H1 (cell line): Measurements from ENCODE around the gene MRPS14. TPM values are rescaled to one million over a fixed set of nuclear protein-coding genes. Genes with fewer than 3 reads are reported as not detected.

Source experiments
- CTCF ChIA-PET: fragments of 300-600 bp; sonication (Branson Sonifier 250); formaldehyde crosslinking; loops from one replicate; lab custom pipeline; 2021; ENCODE audit not compliant: partially characterized antibody; lab: Charles Lee
- POLR2A ChIA-PET: fragments of 300-600 bp; sonication (Branson Sonifier 250); formaldehyde crosslinking; loops from one replicate; lab custom pipeline; 2021; ENCODE audit warnings: inconsistent platforms; ENCODE audit not compliant: partially characterized antibody; lab: Charles Lee
- DNase-seq, 2 experiments: peaks; one replicate each; pipeline versions ENCODE4 v3.0.0 to v3.0.0-alpha.2; 2010 to 2022; ENCODE audit warnings: low spot score in 2 of 2, low read depth in 1 of 2, mixed read lengths in 1 of 2
- FAIRE-seq: peaks from 2 replicates; lab custom pipeline; 2011; peaks lifted over from hg19 to GRCh38; lab: Jason Lieb, UNC
- H2AFZ ChIP-seq: 2 replicates; pipeline ENCODE4 v1.8.1; 2012; ENCODE audit warnings: low read length, inconsistent platforms
- H2AK5ac ChIP-seq: 2 replicates; pipeline ENCODE4 v1.6.1; 2013; ENCODE audit warnings: low read depth, low read length
- H2BK120ac ChIP-seq: replicated peaks from 2 replicates; pipeline ENCODE3; 2013; ENCODE audit warnings: low read depth, low read length, inconsistent platforms
- H2BK12ac ChIP-seq: 2 replicates; pipeline ENCODE4 v1.6.1; 2013; ENCODE audit warnings: low read depth, low read length
- H2BK15ac ChIP-seq: 2 replicates; pipeline ENCODE4 v1.6.1; 2013; ENCODE audit warnings: low read length
- H2BK20ac ChIP-seq: 2 replicates; pipeline ENCODE4 v1.6.1; 2013; ENCODE audit warnings: low read length
- H2BK5ac ChIP-seq: 2 replicates; pipeline ENCODE4 v1.6.1; 2013; ENCODE audit warnings: low read depth, low read length
- H3K14ac ChIP-seq: 2 replicates; pipeline ENCODE4 v1.6.1; 2013; ENCODE audit warnings: inconsistent platforms; ENCODE audit not compliant: insufficient read length
- H3K18ac ChIP-seq: 2 replicates; pipeline ENCODE4 v1.6.1; 2013; ENCODE audit warnings: low read length; ENCODE audit errors: extremely low read depth
- H3K23ac ChIP-seq: 2 replicates; pipeline ENCODE4 v1.6.1; 2013; ENCODE audit warnings: inconsistent platforms; ENCODE audit not compliant: insufficient read length
- H3K23me2 ChIP-seq: 2 replicates; pipeline ENCODE4 v1.6.1; 2013; ENCODE audit warnings: low read depth, low read length
- H3K27ac ChIP-seq: 2 replicates; pipeline ENCODE4 v1.6.1; 2011; ENCODE audit warnings: low read depth, low read length, inconsistent platforms
- H3K27me3 ChIP-seq, 4 experiments: replicated peaks in 1 of 4; 1 replicate in 1 of 4; 2 replicates in 3 of 4; pipeline versions ENCODE4 v1.6.1 to v1.8.1; 2011 to 2013; ENCODE audit warnings: low read length in 3 of 4, mild to moderate bottlenecking in 3 of 4, inconsistent platforms in 2 of 4, mixed read lengths in 2 of 4, moderate library complexity in 1 of 4; ENCODE audit not compliant: control insufficient read depth in 3 of 4, insufficient read depth in 3 of 4; ENCODE audit errors: extremely low read depth in 1 of 4
- H3K36me3 ChIP-seq, 4 experiments: 2 replicates each; pipeline versions ENCODE4 v1.6.1 to v1.8.1; 2011 to 2013; ENCODE audit warnings: mild to moderate bottlenecking in 4 of 4, low read length in 3 of 4, moderate library complexity in 2 of 4, control low read depth in 1 of 4, inconsistent platforms in 1 of 4; ENCODE audit not compliant: insufficient read depth in 4 of 4, control insufficient read depth in 2 of 4
- H3K4ac ChIP-seq: replicated peaks from 2 replicates; pipeline ENCODE3; 2013; ENCODE audit warnings: low read length, low read depth, mixed read lengths, inconsistent platforms; ENCODE audit not compliant: insufficient read length
- H3K4me1 ChIP-seq, 4 experiments: replicated peaks in 1 of 4; 1 replicate in 1 of 4; 2 replicates in 3 of 4; pipeline versions ENCODE4 v1.6.1 to v1.8.1; 2011 to 2013; ENCODE audit warnings: low read length in 3 of 4, inconsistent platforms in 2 of 4, mixed read lengths in 1 of 4; ENCODE audit not compliant: insufficient read depth in 4 of 4, control insufficient read depth in 3 of 4
- H3K4me2 ChIP-seq, 2 experiments: 2 replicates each; pipeline versions ENCODE4 v1.6.1 to v1.8.1; 2011 to 2013; ENCODE audit warnings: low read depth in 2 of 2, low read length in 2 of 2, control low read depth in 1 of 2, inconsistent platforms in 1 of 2, mild to moderate bottlenecking in 1 of 2; ENCODE audit not compliant: insufficient read depth in 1 of 2
- H3K4me3 ChIP-seq, 4 experiments: fragments of 200-600, 300-600 bp in 1 of 4; sonication (generic), shearing (Covaris generic), sonication (Bioruptor Twin) in 1 of 4; 2 replicates each; pipeline versions ENCODE4 v1.5.1 to v1.8.1; 2011 to 2016; ENCODE audit warnings: low read length in 4 of 4, low read depth in 3 of 4, control low read depth in 2 of 4, inconsistent platforms in 2 of 4, mild to moderate bottlenecking in 2 of 4, mixed read lengths in 1 of 4, moderate library complexity in 1 of 4; ENCODE audit not compliant: insufficient read depth in 2 of 4; ENCODE audit errors: extremely low read depth in 1 of 4
- H3K56ac ChIP-seq: replicated peaks from 2 replicates; pipeline ENCODE3; 2013; ENCODE audit warnings: low read depth, mild to moderate bottlenecking, mixed read lengths, low read length, inconsistent platforms; ENCODE audit not compliant: insufficient read length
- H3K79me1 ChIP-seq: 2 replicates; pipeline ENCODE4 v1.6.1; 2013; ENCODE audit warnings: low read depth, low read length, control low read depth
- H3K79me2 ChIP-seq, 2 experiments: 2 replicates each; pipeline versions ENCODE4 v1.6.1 to v1.8.1; 2012 to 2013; ENCODE audit warnings: low read length in 2 of 2, mild to moderate bottlenecking in 2 of 2, inconsistent platforms in 1 of 2; ENCODE audit not compliant: insufficient read depth in 2 of 2, control insufficient read depth in 1 of 2
- H3K9ac ChIP-seq, 4 experiments: replicated peaks in 1 of 4; 1 replicate in 1 of 4; 2 replicates in 3 of 4; pipeline versions ENCODE4 v1.6.1 to v1.8.1; 2011 to 2013; ENCODE audit warnings: low read depth in 3 of 4, low read length in 3 of 4, control low read depth in 2 of 4, mild to moderate bottlenecking in 2 of 4, moderate library complexity in 2 of 4, inconsistent platforms in 1 of 4; ENCODE audit errors: extremely low read depth in 1 of 4
- H3K9me3 ChIP-seq, 2 experiments: 2 replicates each; pipeline versions ENCODE4 v1.6.1 to v1.8.1; 2012 to 2013; ENCODE audit warnings: mild to moderate bottlenecking in 2 of 2, moderate library complexity in 2 of 2, control low read depth in 1 of 2, inconsistent platforms in 1 of 2, low read depth in 1 of 2, low read length in 1 of 2, mixed read lengths in 1 of 2; ENCODE audit not compliant: insufficient read depth in 2 of 2
- H4K20me1 ChIP-seq, 2 experiments: replicated peaks in 1 of 2; 2 replicates each; pipeline versions ENCODE3 to v1.8.1; 2011 to 2013; ENCODE audit warnings: inconsistent platforms in 2 of 2, low read length in 2 of 2, mild to moderate bottlenecking in 1 of 2; ENCODE audit not compliant: insufficient read depth in 2 of 2, control insufficient read depth in 1 of 2
- H4K5ac ChIP-seq: 2 replicates; pipeline ENCODE4 v1.6.1; 2013; ENCODE audit warnings: low read length, low read depth, mixed read lengths, inconsistent platforms; ENCODE audit not compliant: insufficient read length
- H4K8ac ChIP-seq: 2 replicates; pipeline ENCODE4 v1.8.0; 2013; ENCODE audit warnings: mild to moderate bottlenecking, moderate library complexity, low read length, inconsistent platforms; ENCODE audit not compliant: insufficient read depth; ENCODE audit errors: extremely low read depth
- H4K91ac ChIP-seq: replicated peaks from 2 replicates; pipeline ENCODE3; 2013; ENCODE audit warnings: low read length, mixed read lengths, inconsistent platforms; ENCODE audit not compliant: insufficient read length
- CEBPB ChIP-seq: IDR thresholded peaks from 2 replicates; pipeline ENCODE4 v1.6.1; 2012; ENCODE audit warnings: low read depth, low read length
- EP300 ChIP-seq, 2 experiments: IDR thresholded peaks; 1 replicate in 1 of 2; 2 replicates in 1 of 2; pipeline ENCODE4 v1.6.1; 2011 to 2012; ENCODE audit warnings: low read depth in 2 of 2, low read length in 2 of 2, mild to moderate bottlenecking in 2 of 2, borderline replicate concordance in 1 of 2, inconsistent platforms in 1 of 2, moderate library complexity in 1 of 2
- FOSL1 ChIP-seq: IDR thresholded peaks from 2 replicates; pipeline ENCODE4 v1.6.1; 2011; ENCODE audit warnings: mild to moderate bottlenecking, low read depth, low read length, moderate library complexity; ENCODE audit not compliant: insufficient read depth
- GTF2F1 ChIP-seq: IDR thresholded peaks from 2 replicates; pipeline ENCODE4 v1.6.1; 2012; ENCODE audit warnings: low read depth, low read length, improper control_type of control experiment, borderline replicate concordance
- HDAC6 ChIP-seq: IDR thresholded peaks from one replicate; pipeline ENCODE4 v1.7.1; 2012; ENCODE audit warnings: low read depth, mild to moderate bottlenecking, inconsistent platforms, low read length, moderate library complexity
- KDM1A ChIP-seq: fragments of 200-600, 300-600 bp; sonication (generic); IDR thresholded peaks from 2 replicates; pipeline ENCODE4 v1.7.1; 2016; ENCODE audit warnings: mild to moderate bottlenecking, low read length, borderline replicate concordance
- NANOG ChIP-seq: IDR thresholded peaks from 2 replicates; pipeline ENCODE4 v1.6.1; 2011; ENCODE audit warnings: low read length, low read depth, mild to moderate bottlenecking, inconsistent platforms; ENCODE audit not compliant: insufficient read depth, poor library complexity, severe bottlenecking
- POLR2A ChIP-seq, 2 experiments: IDR thresholded peaks; 1 replicate in 1 of 2; 2 replicates in 1 of 2; pipeline ENCODE4 v1.6.1; 2011; ENCODE audit warnings: low read depth in 2 of 2, low read length in 2 of 2, mild to moderate bottlenecking in 2 of 2; ENCODE audit errors: control extremely low read depth in 1 of 2
- POU5F1 ChIP-seq: IDR thresholded peaks from 2 replicates; pipeline ENCODE4 v1.6.1; 2011; ENCODE audit warnings: low read depth, mild to moderate bottlenecking, low read length, moderate library complexity
- RAD21 ChIP-seq, 2 experiments: IDR thresholded peaks in 1 of 2; conservative IDR thresholded peaks in 1 of 2; 2 replicates each; pipeline ENCODE4 v1.6.1; 2011; ENCODE audit warnings: low read depth in 2 of 2, low read length in 2 of 2, improper control_type of control experiment in 1 of 2, inconsistent platforms in 1 of 2, mild to moderate bottlenecking in 1 of 2, moderate library complexity in 1 of 2
- RBBP5 ChIP-seq: IDR thresholded peaks from 2 replicates; pipeline ENCODE4 v1.7.1; 2012; ENCODE audit warnings: low read depth, mild to moderate bottlenecking, inconsistent platforms, low read length, moderate library complexity, borderline replicate concordance
- RXRA ChIP-seq: IDR thresholded peaks from 2 replicates; pipeline ENCODE4 v1.6.1; 2011; ENCODE audit warnings: low read depth, mild to moderate bottlenecking, low read length, moderate library complexity; ENCODE audit not compliant: insufficient read depth
- SIN3A ChIP-seq, 2 experiments: IDR thresholded peaks in 1 of 2; conservative IDR thresholded peaks in 1 of 2; 2 replicates each; pipeline ENCODE4 v1.6.1; 2011 to 2012; ENCODE audit warnings: low read length in 2 of 2, improper control_type of control experiment in 1 of 2, low read depth in 1 of 2, mild to moderate bottlenecking in 1 of 2
- WGBS, 2 experiments: shearing (Covaris generic) in 1 of 2; methylation state at CpG; one replicate each; pipeline versions ENCODE4 v1.1.6 to v1.1.7; 2013 to 2015; ENCODE audit warnings: low lambda C conversion rate in 2 of 2, mixed read lengths in 2 of 2, inconsistent platforms in 1 of 2, low coverage in 1 of 2, missing lambda C conversion rate in 1 of 2; ENCODE audit not compliant: insufficient replicate concordance in 2 of 2, insufficient coverage in 1 of 2, insufficient read length in 1 of 2; ENCODE audit errors: extremely low coverage in 1 of 2, missing lambda C conversion rate in 1 of 2; 5-methylcytosine and 5-hydroxymethylcytosine counted together
- polyA plus RNA-seq, 7 experiments: library from polyadenylated mRNA; depleted of rRNA in 3 of 7; stranded (reverse) in 5 of 7; unstranded in 2 of 7; fragments of >200 nt in 5 of 7; fragments of 200-250 nt in 2 of 7; gene quantifications; 1 replicate in 5 of 7; 2 replicates in 1 of 7; 4 replicates in 1 of 7; pipeline versions ENCODE4 v1.2.1 to v1.2.3, GENCODE V29; 2011 to 2013; ENCODE audit warnings: missing spikeins in 2 of 7, mixed read lengths in 2 of 7
- total RNA-seq: library from RNA; stranded (reverse); fragmentation: NEBNext Ultra II Directional; extraction: Animal tissue kit (Norgen Biotek cat#: 25700); gene quantifications from 2 replicates; pipeline ENCODE4 v1.2.1, GENCODE V29; 2021

MRPS14 gene
- total and polyA plus RNA-seq, 2 of the 8 experiments (the other 6 are each of a cell fraction or from before 2014, with no cell fraction given), result 27.5 to 38.7 TPM

DNA sequence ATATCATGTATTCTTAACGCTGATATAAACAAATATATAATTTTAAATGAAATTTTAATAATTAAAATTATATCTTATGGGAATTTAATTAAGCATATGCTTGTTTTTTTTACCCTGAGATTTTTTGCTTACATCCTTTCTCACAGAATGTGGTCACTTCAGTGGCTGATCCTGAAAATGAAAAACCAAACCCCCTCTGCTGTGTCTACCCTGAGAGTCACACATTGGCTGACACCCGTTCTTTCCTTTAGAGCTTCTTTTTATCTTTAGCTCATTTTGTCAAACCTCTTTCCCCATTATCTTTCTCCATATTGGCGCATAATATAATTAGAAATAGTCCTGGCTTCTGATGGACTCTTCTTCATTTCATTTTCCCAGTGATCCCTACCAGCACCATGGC lies 34.2 kb downstream of the MRPS14 start:
- Histone ChIP-seq H2BK12ac (no peak overlapping the region), H4K20me1 (no peaks in the 10 kb centered on the region), H3K27me3 (no peaks in the 10 kb centered on the region), H2AFZ (no peak overlapping the region), H3K4me1 (no peaks in the 10 kb centered on the region), H2BK20ac (no peak overlapping the region), H3K4me3 (no peak overlapping the region), H3K23ac (no peak overlapping the region), H2BK120ac (no peak overlapping the region), H3K56ac (no peak overlapping the region), H3K4ac (no peak overlapping the region), H4K8ac (no peak overlapping the region), H3K27ac (no peak overlapping the region), H3K18ac (no peak overlapping the region), H3K9ac (peak overlapping the region in 1 of 4 experiments; percentile 44; a peak in 1 of 7 replicates), H4K5ac (no peak overlapping the region), H3K36me3 (peaks cover 12 to 88% (median 49%) of the 10 kb centered on the region in 4 experiments), H3K4me2 (no peak overlapping the region), H3K9me3 (no peaks in the 10 kb centered on the region), H3K14ac (no peak overlapping the region), H2BK15ac (no peak overlapping the region), H2BK5ac (no peak overlapping the region), H2AK5ac (no peak overlapping the region), H3K79me2 (no peaks in the 10 kb centered on the region), H3K23me2 (no peaks in the 10 kb centered on the region), H3K79me1 (no peaks in the 10 kb centered on the region; the same call in 1 of the 2 replicates), H4K91ac (no peak overlapping the region)
- CTCF ChIA-PET, result interaction anchor here (1.0 to 2.0 kb wide), 3 partner anchors 8 to 219 kb away, joined by 3 to 13 read pairs (median 6); no protein-coding TSS in a partner anchor
- 95% methylated on average over 3 of the region's 3 CpGs; no CpG with 5 or more reads in 1 of the 2 experiments for WGBS, 2 experiments
- no peak for FAIRE-seq
- POLR2A ChIA-PET, result interaction anchor here (1.9 kb wide), 1 partner anchor 10 kb away, joined by 9 read pairs; the partner anchor contains the start of gene CACYBP
- DNase-seq, result no peak
- no peak for TF ChIP-seq RXRA
- no peak for TF ChIP-seq POLR2A (IDR thresholded peaks at IDR 0.05; ENCODE audit: control extremely low read depth in 1 of 2, low read depth in 2 of 2, low read length in 2 of 2)
- TF ChIP-seq RAD21 (IDR thresholded peaks at IDR 0.05 in 1 of 2, conservative IDR thresholded peaks at IDR 0.05 in 1 of 2; ENCODE audit: low read depth in 2 of 2, low read length in 2 of 2), result no peak
- TF ChIP-seq SIN3A (conservative IDR thresholded peaks at IDR 0.05 in 1 of 2, IDR thresholded peaks at IDR 0.05 in 1 of 2; ENCODE audit: low read depth in 1 of 2, low read length in 2 of 2), result no peak
- TF ChIP-seq EP300 (IDR thresholded peaks at IDR 0.05; ENCODE audit: borderline replicate concordance in 1 of 2, low read depth in 2 of 2, low read length in 2 of 2), result no peak
- no peak for TF ChIP-seq KDM1A
- no peak for TF ChIP-seq CEBPB
- no peak for TF ChIP-seq FOSL1
- TF ChIP-seq HDAC6, result no peak
- TF ChIP-seq GTF2F1, result no peak
- TF ChIP-seq POU5F1, result no peak
- TF ChIP-seq NANOG, result no peak
- TF ChIP-seq RBBP5, result no peak
